ENCODE results near the gene TTI1.
"Not testable (repeated sequence)": the region's sequence is repeated elsewhere in the genome, so short reads cannot be mapped to it uniquely, and the experiment has no call there.

TTI1 gene

DNA sequence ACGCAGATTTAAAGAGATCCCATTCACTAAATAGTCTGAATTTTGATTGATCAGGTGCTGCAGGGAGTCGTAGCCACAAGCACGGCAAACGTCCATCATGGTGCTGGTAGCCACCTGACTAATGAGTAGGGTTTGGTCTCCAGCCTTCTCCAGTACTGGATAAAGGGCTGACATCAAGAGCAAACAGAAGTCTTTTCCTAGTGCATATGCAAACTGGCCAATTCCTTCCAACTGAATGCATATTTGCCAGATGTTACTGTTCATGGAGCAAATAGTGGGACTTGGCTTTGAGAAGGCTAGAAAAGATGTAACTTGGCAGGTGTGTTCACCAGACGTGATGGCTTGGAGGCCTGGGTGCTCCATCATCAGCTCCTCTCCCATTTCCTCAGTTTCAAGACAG lies 21.6 kb downstream of the TTI1 start:
- in situ Hi-C loops (cut with HindIII; ENCODE audit: low sequenced_read_pairs) = no loop called here
- no peak for TF ChIP-seq CTCF (IDR thresholded peaks at IDR 0.05; ENCODE audit: low read depth, low read length)
- DNase-seq (ENCODE audit: low read depth, low spot score) = no peak
- no peak overlapping the region for H3K4me3 ChIP-seq (ENCODE audit: low read depth, low read length)

- in situ Hi-C loops (cut with HindIII; ENCODE audit: low sequenced_read_pairs); DNase-seq (ENCODE audit: low read depth, low spot score); H3K4me3 ChIP-seq (ENCODE audit: low read depth, low read length): not testable (repeated sequence)
Measured at GRCh38 chr20:38009416-38009815, 23.8 kb downstream of the TTI1 start.

DNA sequence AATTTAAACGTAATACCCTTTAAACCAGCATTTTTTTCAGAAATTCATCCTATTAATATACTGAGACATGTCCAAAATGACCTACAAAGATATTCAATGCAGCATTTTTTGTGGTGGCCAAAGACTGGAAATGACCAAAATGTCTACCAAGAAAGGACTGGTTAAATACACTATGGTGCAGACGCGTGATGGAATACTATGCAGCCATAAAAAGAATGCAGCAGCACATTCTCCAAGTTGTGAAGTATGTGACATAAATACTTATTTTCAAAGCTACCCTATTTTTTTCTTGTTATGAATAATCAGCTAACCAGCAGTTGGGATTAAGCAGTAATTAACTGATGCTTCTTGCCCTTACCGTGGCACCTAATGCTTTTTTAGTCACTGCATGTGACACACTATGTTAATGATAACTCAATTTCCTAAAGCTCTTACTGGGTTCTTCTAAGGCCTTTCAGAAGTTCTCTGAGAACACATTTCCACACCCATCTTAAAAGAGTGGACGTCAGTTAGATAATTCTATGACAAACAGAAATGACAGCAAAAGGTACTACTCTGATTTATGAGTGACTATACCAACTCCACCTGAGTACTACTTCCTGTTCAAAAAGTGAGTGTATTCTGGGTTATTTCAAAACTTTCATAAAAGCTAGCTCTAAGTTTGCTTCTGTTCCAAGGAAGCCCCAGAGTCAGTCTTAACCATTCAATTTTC lies 24.9 kb downstream of the TTI1 start:
- in situ Hi-C loops (cut with HindIII; ENCODE audit: low sequenced_read_pairs) = no loop called here
- DNase-seq (ENCODE audit: low read depth, low spot score) = no peak
- no peak for TF ChIP-seq CTCF (IDR thresholded peaks at IDR 0.05; ENCODE audit: low read depth, low read length)
- H3K4me3 ChIP-seq (ENCODE audit: low read depth, low read length) = no peak overlapping the region

DNA sequence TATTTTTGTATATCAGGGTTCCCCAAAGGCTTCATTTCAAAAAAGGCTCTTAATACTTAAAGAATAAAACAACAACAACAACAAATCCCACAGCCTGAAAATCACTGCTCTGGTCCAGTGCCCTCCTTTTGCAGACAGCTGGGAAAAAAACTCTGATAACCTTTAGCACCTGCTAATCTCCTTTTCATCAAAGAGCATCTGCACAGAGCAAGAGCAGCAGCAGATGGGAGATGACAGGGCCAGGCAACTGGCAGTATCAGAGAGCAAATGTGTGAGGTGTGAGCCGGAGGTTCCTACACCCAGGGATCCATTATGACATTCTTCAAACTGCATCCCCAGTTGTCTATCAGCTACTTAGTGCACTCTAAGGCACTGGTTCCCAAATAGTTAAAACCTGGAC lies 25.7 kb downstream of the TTI1 start:
- in situ Hi-C loops (cut with HindIII; ENCODE audit: low sequenced_read_pairs) = no loop called here

DNA sequence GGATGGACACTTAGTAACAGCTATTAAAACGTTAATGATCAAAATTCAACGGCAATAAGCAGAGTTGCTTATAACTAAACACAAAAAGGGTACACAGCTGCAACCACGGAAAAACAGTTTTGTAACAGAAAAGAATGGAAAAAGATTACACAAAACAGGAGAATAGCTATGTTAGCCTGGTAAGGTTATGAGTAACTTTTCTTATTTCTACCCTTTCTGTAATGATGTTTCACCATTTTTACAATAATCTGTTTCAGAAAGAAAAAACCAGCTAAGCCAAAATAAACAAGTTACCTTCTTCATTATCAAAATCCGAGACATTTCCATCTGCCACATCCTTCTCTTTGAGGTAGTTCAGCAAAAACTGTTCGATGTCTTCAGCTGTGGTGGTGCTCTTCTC lies 27.4 kb downstream of the TTI1 start:
- no peak for TF ChIP-seq CTCF (IDR thresholded peaks at IDR 0.05; ENCODE audit: low read depth, low read length)
- no peak overlapping the region for H3K4me3 ChIP-seq (ENCODE audit: low read depth, low read length)
- DNase-seq (ENCODE audit: low read depth, low spot score) = no peak
- in situ Hi-C loops (cut with HindIII; ENCODE audit: low sequenced_read_pairs) = no loop called here

More for the DNA sequence above, 25.7 kb downstream of the TTI1 start:
- no peak overlapping the region for H3K4me3 ChIP-seq (ENCODE audit: low read depth, low read length)
- TF ChIP-seq CTCF (IDR thresholded peaks at IDR 0.05; ENCODE audit: low read depth, low read length) = no peak
- DNase-seq (ENCODE audit: low read depth, low spot score) = no peak

- in situ Hi-C loops (cut with HindIII; ENCODE audit: low sequenced_read_pairs) = no loop called here
- TF ChIP-seq CTCF (IDR thresholded peaks at IDR 0.05; ENCODE audit: low read depth, low read length) = no peak
Measured at GRCh38 chr20:38004416-38004815, 28.8 kb downstream of the TTI1 start.

GRCh38 chr20:38002422-38002821 lies 30.8 kb downstream of the TTI1 start:
- no peak for DNase-seq (ENCODE audit: low read depth, low spot score)
- in situ Hi-C loops (cut with HindIII; ENCODE audit: low sequenced_read_pairs) = no loop called here
- no peak overlapping the region for H3K4me3 ChIP-seq (ENCODE audit: low read depth, low read length)
- no peak for TF ChIP-seq CTCF (IDR thresholded peaks at IDR 0.05; ENCODE audit: low read depth, low read length)

More at GRCh38 chr20:38004416-38004815, 28.8 kb downstream of the TTI1 start:
- no peak for DNase-seq (ENCODE audit: low read depth, low spot score)
- H3K4me3 ChIP-seq (ENCODE audit: low read depth, low read length) = no peak overlapping the region
